Measurements from ENCODE around the gene RUNX2.

- TF ChIP-seq EZH2 (IDR thresholded peaks at IDR 0.05; ENCODE audit: borderline replicate concordance) (no peak), CTCF (IDR thresholded peaks at IDR 0.05; ENCODE audit: poor library complexity) (no peak)
Observed at GRCh38 chr6:45626087-45626891, 298.2 kb downstream of the RUNX2 start.

All from hepatocyte (in vitro differentiated cells).